ENCODE results near the gene CMYA5. TPM values are rescaled to one million over a fixed set of nuclear protein-coding genes. Genes with fewer than 3 reads are reported as not detected.

CMYA5 gene
- total and polyA plus RNA-seq, 4 donors = 0.29 to 12.3 (median 0.72) TPM

- TF ChIP-seq CTCF (IDR thresholded peaks at IDR 0.05; ENCODE audit: control extremely low read depth, extremely low read depth) = no peak
- WGBS, 2 donors = 85 to 90% methylated on average over 7 of the region's 7 CpGs
- H3K9me3 ChIP-seq (ENCODE audit: control insufficient read depth in 4 of 4, insufficient read depth in 3 of 4, low read length in 3 of 4) = peaks cover 0 to 2% (median 0%) of the 10 kb centered on the region in 4 donors
- ATAC-seq (ENCODE audit: insufficient read depth, low FRiP score) = no peak
- peaks cover 0 to 21% (median 4%) of the 10 kb centered on the region in 4 donors for H3K36me3 ChIP-seq (ENCODE audit: control insufficient read depth in 4 of 4, insufficient read depth in 4 of 4, low read length in 4 of 4)
- DNase-seq = no peak
- peaks cover 0 to 3% (median 0%) of the 10 kb centered on the region in 5 donors for H3K4me1 ChIP-seq (ENCODE audit: control insufficient read depth in 5 of 5, insufficient read depth in 5 of 5, low read length in 5 of 5)
- no peak overlapping the region for H3K4me3 ChIP-seq
- no peak overlapping the region for H3K27ac ChIP-seq (ENCODE audit: low read depth in 1 of 2, low read length in 1 of 2)
- no peak overlapping the region for H3K9ac ChIP-seq (ENCODE audit: insufficient read depth in 1 of 2, low read length in 2 of 2)
- H3K27me3 ChIP-seq (ENCODE audit: control insufficient read depth in 3 of 3, insufficient read depth in 3 of 3, low read length in 2 of 3) = no peaks in the 10 kb centered on the region
Measured at GRCh38 chr5:79793304-79793703, 103.7 kb downstream of the CMYA5 start.

- H3K27me3 ChIP-seq (ENCODE audit: control insufficient read depth in 3 of 3, insufficient read depth in 3 of 3, low read length in 2 of 3) = no peaks in the 10 kb centered on the region
- no peak for ATAC-seq (ENCODE audit: insufficient read depth, low FRiP score)
- H3K36me3 ChIP-seq (ENCODE audit: control insufficient read depth in 4 of 4, insufficient read depth in 4 of 4, low read length in 4 of 4) = peaks cover 0 to 23% (median 4%) of the 10 kb centered on the region in 4 donors
- TF ChIP-seq CTCF (IDR thresholded peaks at IDR 0.05; ENCODE audit: control extremely low read depth, extremely low read depth) = no peak
- H3K27ac ChIP-seq (ENCODE audit: low read depth in 1 of 2, low read length in 1 of 2) = no peak overlapping the region
- no peak overlapping the region for H3K9ac ChIP-seq (ENCODE audit: insufficient read depth in 1 of 2, low read length in 2 of 2)
- peaks cover 0 to 2% (median 0%) of the 10 kb centered on the region in 4 donors for H3K9me3 ChIP-seq (ENCODE audit: control insufficient read depth in 4 of 4, insufficient read depth in 3 of 4, low read length in 3 of 4)
- no peak for DNase-seq
- H3K4me3 ChIP-seq = no peak overlapping the region
- peaks cover 0 to 3% (median 0%) of the 10 kb centered on the region in 5 donors for H3K4me1 ChIP-seq (ENCODE audit: control insufficient read depth in 5 of 5, insufficient read depth in 5 of 5, low read length in 5 of 5)
Measured at GRCh38 chr5:79793722-79794121, 104.1 kb downstream of the CMYA5 start.

- H3K4me1 ChIP-seq (ENCODE audit: control insufficient read depth in 5 of 5, insufficient read depth in 5 of 5, low read length in 5 of 5) = peaks cover 0 to 3% (median 0%) of the 10 kb centered on the region in 5 donors
- peaks cover 0 to 2% (median 0%) of the 10 kb centered on the region in 4 donors for H3K9me3 ChIP-seq (ENCODE audit: control insufficient read depth in 4 of 4, insufficient read depth in 3 of 4, low read length in 3 of 4)
- H3K27ac ChIP-seq (ENCODE audit: low read depth in 1 of 2, low read length in 1 of 2) = no peak overlapping the region
- peaks cover 0 to 23% (median 4%) of the 10 kb centered on the region in 4 donors for H3K36me3 ChIP-seq (ENCODE audit: control insufficient read depth in 4 of 4, insufficient read depth in 4 of 4, low read length in 4 of 4)
- no peaks in the 10 kb centered on the region for H3K27me3 ChIP-seq (ENCODE audit: control insufficient read depth in 3 of 3, insufficient read depth in 3 of 3, low read length in 2 of 3)
- TF ChIP-seq CTCF (IDR thresholded peaks at IDR 0.05; ENCODE audit: control extremely low read depth, extremely low read depth) = no peak
- H3K9ac ChIP-seq (ENCODE audit: insufficient read depth in 1 of 2, low read length in 2 of 2) = no peak overlapping the region
- 90 to 91% methylated on average over 3 of the region's 3 CpGs for WGBS, 2 donors
- no peak overlapping the region for H3K4me3 ChIP-seq
- no peak for ATAC-seq (ENCODE audit: insufficient read depth, low FRiP score)
- DNase-seq = no peak
Measured at GRCh38 chr5:79794347-79794746, 104.7 kb downstream of the CMYA5 start.

Measured in lung (tissue), 12 donors.